Fibroblast of villous mesenchyme (primary cell): Measurements from ENCODE around the gene IGF2R. TPM values are rescaled to one million over a fixed set of nuclear protein-coding genes. Genes with fewer than 3 reads are reported as not detected.

ENCODE experiments used
- DNase-seq: peaks from one replicate; pipeline ENCODE4 v3.0.0-alpha.2; 2010; ENCODE audit warnings: low read depth
- H3K4me3 ChIP-seq: 2 replicates; pipeline ENCODE4 v1.5.1; 2011; ENCODE audit warnings: low read depth, mild to moderate bottlenecking, low read length
- CTCF ChIP-seq: IDR thresholded peaks from 2 replicates; pipeline ENCODE4 v1.5.1; 2012; ENCODE audit warnings: low read depth, mild to moderate bottlenecking, low read length; ENCODE audit not compliant: insufficient read depth
- total RNA-seq: library from RNA; depleted of rRNA; stranded (reverse); fragments of >200 nt; gene quantifications from 2 replicates; pipeline ENCODE4 v1.2.3, GENCODE V29; 2012

Gene IGF2R
- total RNA-seq, 1 donor = 132 TPM

- no peak for TF ChIP-seq CTCF
- peak; percentile 81 for DNase-seq
- H3K4me3 ChIP-seq = no peak overlapping the region
These were observed 38.7 kb downstream of the IGF2R start for GRCh38 chr6:160007611-160008010.

GRCh38 chr6:160010067-160010466 lies 41.2 kb downstream of the IGF2R start:
- TF ChIP-seq CTCF = no peak
- H3K4me3 ChIP-seq = no peak overlapping the region
- peak; percentile 96 for DNase-seq

GRCh38 chr6:160013987-160014868 lies 45.3 kb downstream of the IGF2R start:
- TF ChIP-seq CTCF = no peak
- H3K4me3 ChIP-seq = no peak overlapping the region
- DNase-seq = no peak

DNA sequence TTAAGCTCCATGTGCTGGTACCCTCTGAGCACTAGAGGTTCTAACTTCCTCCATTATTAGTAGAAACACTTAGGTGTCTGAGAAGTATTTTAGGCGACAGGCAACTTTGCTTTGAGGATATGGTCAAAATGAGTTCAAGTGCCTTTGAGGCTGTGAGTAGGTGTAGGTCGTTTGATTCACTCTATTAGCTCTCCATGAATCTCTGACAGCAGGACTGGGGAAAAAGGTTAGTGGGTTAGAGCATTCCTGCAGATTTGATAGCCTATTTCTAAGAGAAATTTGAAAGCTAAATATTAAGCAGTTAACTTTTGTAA lies 45.9 kb downstream of the IGF2R start:
- TF ChIP-seq CTCF = no peak
- H3K4me3 ChIP-seq = no peak overlapping the region
- no peak for DNase-seq

GRCh38 chr6:160015778-160016684 lies 47.1 kb downstream of the IGF2R start:
- H3K4me3 ChIP-seq = no peak overlapping the region
- no peak for TF ChIP-seq CTCF
- no peak for DNase-seq

- no peak for TF ChIP-seq CTCF
- H3K4me3 ChIP-seq = no peak overlapping the region
- no peak for DNase-seq
These were observed 53.2 kb downstream of the IGF2R start for GRCh38 chr6:160022101-160022500.
